GM19438 (cell line): ENCODE data around the gene LGALS3BP.

Experiments
- ATAC-seq: cut with Tn5 transposase; IDR thresholded peaks from one replicate; pipeline ENCODE4 v1.9.1; 2021; ENCODE audit warnings: low read depth; ENCODE audit not compliant: unreplicated experiment

The LGALS3BP gene

GRCh38 chr17:79014158-79014758 is 34.5 kb upstream of the LGALS3BP start:
- ATAC-seq, result no peak

- ATAC-seq, result no peak
Observed at GRCh38 chr17:79012563-79013134, 32.9 kb upstream of the LGALS3BP start.

DNA sequence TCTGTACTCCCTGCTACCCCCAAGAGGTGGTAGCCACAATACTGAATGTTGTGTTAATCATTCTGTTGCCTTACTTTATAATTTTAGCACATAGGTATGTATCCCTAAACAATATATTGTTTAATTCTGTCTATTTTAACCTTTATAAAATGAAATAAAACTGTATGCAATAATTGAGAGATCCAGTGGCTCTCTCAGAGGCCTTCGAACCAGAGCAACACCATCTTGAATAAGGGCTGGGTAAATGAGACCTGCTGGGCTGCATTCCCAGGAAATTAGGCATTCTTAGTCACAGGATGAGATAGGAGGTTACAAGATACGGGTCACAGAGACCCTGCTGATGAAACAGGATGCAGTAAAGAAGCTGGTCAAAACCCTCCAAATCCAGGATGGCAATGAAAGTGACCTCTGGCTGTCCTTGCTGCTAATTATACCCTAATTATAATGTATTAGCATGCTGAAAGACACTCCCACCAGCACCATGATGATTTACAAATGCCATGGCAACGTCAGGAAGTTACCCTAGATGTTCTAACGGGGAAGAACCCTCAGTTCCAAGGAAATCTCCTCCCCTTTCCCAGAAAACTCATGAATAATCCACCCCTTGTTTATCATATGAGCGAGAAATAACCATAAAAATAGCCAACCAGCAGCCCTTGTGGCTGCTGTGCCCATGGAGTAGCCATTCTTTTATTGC is 31.9 kb upstream of the LGALS3BP start:
- no peak for ATAC-seq

DNA sequence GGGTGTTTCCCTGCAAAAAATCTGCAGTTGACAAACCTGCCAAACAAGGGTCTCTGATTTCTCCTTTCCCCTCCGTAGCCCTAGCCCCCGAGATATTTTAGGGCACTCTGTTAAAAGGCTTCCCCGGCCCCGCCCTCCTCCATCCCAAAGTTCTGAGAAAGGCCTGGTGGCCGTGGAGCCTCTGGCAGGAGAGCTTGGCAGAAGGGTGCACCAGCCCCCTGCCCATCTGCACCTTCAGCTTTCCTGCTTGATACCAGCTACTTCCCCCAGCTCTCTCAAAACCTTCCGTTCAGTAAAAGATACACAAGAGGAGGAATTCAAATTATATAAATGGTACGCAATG is 30.6 kb upstream of the LGALS3BP start:
- ATAC-seq, result no peak

DNA sequence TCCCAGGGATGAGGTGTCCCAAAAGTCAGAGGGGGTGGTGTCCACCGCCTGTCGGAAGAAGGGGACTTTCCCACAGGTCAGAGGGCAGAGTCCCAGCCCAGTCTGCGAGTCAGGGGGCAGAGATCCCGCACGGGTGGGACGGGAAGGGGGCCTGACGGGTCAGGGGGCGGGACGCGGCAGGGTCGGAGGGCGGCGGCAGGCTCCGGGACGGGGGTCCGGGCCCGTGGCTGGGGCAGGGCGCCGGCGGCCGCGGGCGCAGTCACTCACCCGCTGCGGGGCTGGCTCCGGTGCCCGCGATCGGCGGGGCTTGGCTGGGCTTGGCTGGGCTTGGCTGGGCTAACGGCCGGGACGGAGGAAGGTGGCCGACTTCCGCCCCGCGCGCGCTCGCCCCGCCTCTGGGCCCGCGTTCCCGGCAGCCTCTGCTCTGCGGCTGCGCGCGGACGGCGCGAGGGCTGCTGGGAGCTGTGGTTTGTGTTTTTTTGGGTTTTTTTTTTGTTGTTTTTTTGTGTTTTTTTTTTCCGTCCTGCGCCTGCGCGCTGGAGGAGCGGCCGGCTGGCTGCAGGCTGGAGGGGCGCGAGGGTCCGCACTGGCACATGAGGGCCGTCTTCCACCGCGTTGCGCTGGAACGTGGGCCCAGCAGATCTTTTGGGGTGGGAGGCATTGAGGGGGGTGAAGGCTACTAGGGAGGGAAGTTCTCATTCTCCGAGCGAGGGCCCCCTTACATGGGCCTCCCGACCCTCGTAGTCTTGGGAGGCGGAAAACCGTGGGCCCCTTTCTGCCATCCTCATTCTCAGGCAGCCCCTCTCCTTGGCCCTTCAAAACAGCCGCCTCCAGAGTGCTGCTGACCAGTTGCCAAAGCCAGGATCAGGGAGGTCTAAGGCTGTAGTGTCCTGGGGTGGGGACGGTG is 29.9 kb upstream of the LGALS3BP start, which contains the start of gene CANT1:
Gene CANT1 (minus strand): TSS at position 368 of the 907 bp plus-strand sequence. CDS start 12,142 bp downstream, outside the sequence.
- ATAC-seq, result peak; percentile 88

- no peak for ATAC-seq
Observed at GRCh38 chr17:79008666-79009387, 29.1 kb upstream of the LGALS3BP start.

DNA sequence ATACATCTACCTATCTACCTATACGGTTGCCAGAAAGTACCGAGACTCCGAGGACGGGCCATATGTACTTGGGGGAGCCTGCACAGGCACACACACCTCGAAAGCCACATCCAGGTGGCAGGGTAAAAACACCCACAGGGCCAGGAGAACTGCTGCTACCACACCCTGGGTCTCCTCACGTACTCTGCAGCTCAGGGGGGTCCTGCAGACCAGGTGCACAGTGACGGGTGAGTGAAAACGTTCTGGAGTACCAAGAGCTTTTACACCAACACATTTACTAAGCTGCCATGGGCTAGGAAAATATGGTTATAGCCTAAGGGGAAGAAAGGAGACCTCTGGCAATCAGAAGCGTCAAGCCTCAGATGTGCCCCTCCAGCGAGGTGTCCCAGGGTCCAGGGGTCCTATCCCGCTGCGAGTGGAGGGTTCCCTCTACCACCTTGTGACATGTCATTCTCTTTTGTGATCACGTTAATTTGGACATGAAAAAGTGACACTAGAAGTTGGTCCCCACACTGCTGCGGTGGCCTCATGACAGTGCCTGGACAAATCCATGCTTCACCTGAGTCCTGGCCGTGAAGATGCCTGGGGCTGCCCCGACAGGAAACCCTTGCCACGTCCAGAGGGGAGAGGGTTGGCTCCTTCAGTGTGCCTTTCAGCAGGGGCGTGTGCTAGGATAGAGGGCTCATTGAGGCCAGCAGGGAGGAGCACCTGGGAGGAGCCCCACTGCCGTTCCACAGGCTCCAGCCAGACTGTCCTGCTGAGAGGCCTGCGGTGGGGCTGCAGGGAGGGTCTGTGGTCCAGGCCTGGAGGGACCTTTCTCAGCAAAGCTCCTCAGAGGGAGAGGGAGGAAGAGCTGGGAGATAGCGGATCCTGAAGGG is 28.0 kb upstream of the LGALS3BP start:
- ATAC-seq, result no peak

GRCh38 chr17:79006794-79007503 is 27.2 kb upstream of the LGALS3BP start:
- ATAC-seq, result no peak

- ATAC-seq, result no peak
Observed at GRCh38 chr17:79006046-79006445, 26.3 kb upstream of the LGALS3BP start.

GRCh38 chr17:79005063-79005861 is 25.5 kb upstream of the LGALS3BP start:
- no peak for ATAC-seq

- ATAC-seq, result no peak
Observed at GRCh38 chr17:79003661-79004411, 24.1 kb upstream of the LGALS3BP start.

DNA sequence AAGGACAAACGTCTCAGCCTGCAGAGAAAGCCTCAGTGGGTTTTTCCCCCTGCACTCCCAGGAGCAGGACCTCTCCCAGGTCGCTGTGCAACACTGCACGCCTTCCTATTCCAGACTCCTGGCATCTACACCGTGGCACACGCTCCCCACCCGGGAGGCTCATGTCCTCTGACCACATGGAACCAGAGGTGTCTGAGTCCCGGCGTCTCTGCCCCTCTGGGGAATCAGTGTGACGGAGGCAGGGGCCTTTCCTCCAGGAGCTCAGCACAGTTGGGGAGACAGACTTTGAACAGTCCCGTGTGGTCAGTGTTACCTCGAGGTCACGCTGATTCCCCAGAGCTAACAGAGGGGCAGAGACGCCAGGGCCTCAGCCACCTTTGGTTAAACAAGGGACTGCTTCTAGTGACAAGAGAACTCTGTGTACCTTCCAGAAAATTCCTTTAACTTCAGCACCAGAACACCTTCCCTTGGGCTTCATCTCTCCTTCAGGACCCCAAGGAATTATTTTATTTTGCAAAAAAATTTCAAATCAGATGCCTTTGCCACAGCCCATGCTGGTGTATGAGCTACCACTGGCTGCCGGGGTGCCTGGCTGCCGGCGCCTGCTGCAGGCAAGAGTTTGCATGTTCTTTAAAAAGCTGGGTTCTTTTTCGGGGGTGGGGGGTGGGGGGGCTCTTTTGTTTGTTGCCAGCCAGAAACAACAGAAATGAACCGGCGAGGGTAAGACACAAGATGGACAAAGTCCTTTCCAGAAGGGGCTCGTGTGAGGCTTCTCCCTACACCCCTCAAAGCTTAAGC is 23.3 kb upstream of the LGALS3BP start:
- ATAC-seq, result no peak

DNA sequence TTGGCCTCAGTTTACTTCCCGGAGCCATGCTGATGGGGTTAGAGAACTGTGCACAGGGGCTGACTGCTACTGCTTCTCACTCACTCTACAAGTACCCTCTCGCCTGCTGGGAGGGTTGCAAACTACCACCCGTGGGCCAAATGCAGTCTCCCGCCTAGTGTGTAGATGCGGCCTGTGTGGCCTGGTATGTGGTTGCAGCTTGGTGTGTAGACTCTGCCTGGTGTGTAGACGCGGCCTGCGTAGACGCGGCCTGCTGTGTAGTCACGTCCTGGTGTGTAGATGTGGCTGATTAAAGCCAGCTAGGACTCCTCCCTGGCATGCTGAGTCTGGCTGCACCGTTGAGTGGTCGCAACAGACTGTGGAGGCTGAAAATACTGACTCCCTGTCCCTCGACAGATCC is 22.6 kb upstream of the LGALS3BP start:
- no peak for ATAC-seq

- ATAC-seq, result no peak
Observed at GRCh38 chr17:79001190-79002020, 21.7 kb upstream of the LGALS3BP start.

DNA sequence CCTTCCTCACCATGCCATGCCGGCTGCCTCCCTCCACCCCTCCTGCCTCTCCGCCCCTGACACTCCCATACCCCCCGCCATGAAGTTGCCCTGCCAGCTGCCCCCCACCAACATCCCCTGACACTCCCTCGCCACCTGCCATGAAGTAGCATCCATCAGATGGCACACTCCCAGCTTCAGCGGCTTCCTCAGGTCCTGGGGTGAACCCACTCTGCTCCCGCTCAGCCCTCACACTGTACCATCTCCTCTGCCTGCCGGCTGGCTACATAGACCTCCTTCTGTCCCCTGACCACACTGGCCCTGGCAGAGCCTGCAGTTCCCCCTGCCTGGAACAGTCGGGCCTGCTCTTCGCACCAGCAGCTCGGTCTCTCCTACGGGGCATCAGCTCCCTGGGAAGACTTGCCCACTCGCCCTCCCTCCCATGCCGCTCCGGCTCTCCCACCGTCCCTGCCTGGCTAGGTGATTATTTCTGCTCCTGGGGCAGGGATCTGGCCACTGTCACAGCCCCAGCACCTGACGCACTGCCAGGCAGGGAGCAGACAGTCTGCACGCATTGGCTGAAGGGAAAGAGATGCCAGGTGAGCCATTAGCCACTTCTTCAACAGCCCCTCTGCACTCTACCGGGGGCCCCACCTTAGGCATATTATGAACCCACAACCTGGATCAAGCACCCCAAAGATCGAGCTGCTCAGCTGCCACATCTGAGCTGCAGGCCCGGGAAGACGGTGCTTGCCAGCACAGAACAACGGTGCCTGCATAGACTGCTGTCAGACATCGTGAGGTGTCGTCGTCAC is 20.9 kb upstream of the LGALS3BP start:
- no peak for ATAC-seq
